H1 (cell line): ENCODE measurements around the gene ILKAP. TPM values are rescaled to one million over a fixed set of nuclear protein-coding genes. Genes with fewer than 3 reads are reported as not detected.

Experiments
- BCL11A ChIP-seq, 2 experiments: IDR thresholded peaks; one replicate each; pipeline ENCODE4 v1.6.1; 2011; ENCODE audit warnings: low read depth in 2 of 2, low read length in 2 of 2, mild to moderate bottlenecking in 2 of 2
- CHD1 ChIP-seq: IDR thresholded peaks from 2 replicates; pipeline ENCODE4 v1.6.1; 2012; ENCODE audit warnings: low read depth, low read length, improper control_type of control experiment
- CHD7 ChIP-seq: fragments of 300-600 bp; sonication (generic); IDR thresholded peaks from 2 replicates; pipeline ENCODE4 v1.7.1; 2012; ENCODE audit warnings: low read length, moderate library complexity, mild to moderate bottlenecking, inconsistent platforms; ENCODE audit not compliant: insufficient replicate concordance
- CREB1 ChIP-seq: IDR thresholded peaks from 2 replicates; pipeline ENCODE4 v1.6.1; 2012; ENCODE audit warnings: inconsistent platforms
- EP300 ChIP-seq, 2 experiments: IDR thresholded peaks; 1 replicate in 1 of 2; 2 replicates in 1 of 2; pipeline ENCODE4 v1.6.1; 2011 to 2012; ENCODE audit warnings: low read depth in 2 of 2, low read length in 2 of 2, mild to moderate bottlenecking in 2 of 2, borderline replicate concordance in 1 of 2, inconsistent platforms in 1 of 2, moderate library complexity in 1 of 2
- HDAC2 ChIP-seq, 2 experiments: fragments of 300-600 bp in 1 of 2; sonication (generic) in 1 of 2; IDR thresholded peaks; 2 replicates each; pipeline ENCODE4 v1.6.1; 2011 to 2012; ENCODE audit warnings: low read depth in 2 of 2, low read length in 2 of 2, mild to moderate bottlenecking in 2 of 2, moderate library complexity in 2 of 2, borderline replicate concordance in 1 of 2, inconsistent platforms in 1 of 2
- HDAC6 ChIP-seq: IDR thresholded peaks from one replicate; pipeline ENCODE4 v1.7.1; 2012; ENCODE audit warnings: low read depth, mild to moderate bottlenecking, inconsistent platforms, low read length, moderate library complexity
- TEAD4 ChIP-seq: IDR thresholded peaks from 2 replicates; pipeline ENCODE4 v1.6.1; 2012; ENCODE audit warnings: low read depth, low read length, inconsistent platforms, mixed read lengths
- polyA plus RNA-seq, 7 experiments: library from polyadenylated mRNA; depleted of rRNA in 3 of 7; stranded (reverse) in 5 of 7; unstranded in 2 of 7; fragments of >200 nt in 5 of 7; fragments of 200-250 nt in 2 of 7; gene quantifications; 1 replicate in 5 of 7; 2 replicates in 1 of 7; 4 replicates in 1 of 7; pipeline versions ENCODE4 v1.2.1 to v1.2.3, GENCODE V29; 2011 to 2013; ENCODE audit warnings: missing spikeins in 2 of 7, mixed read lengths in 2 of 7
- total RNA-seq: library from RNA; stranded (reverse); fragmentation: NEBNext Ultra II Directional; extraction: Animal tissue kit (Norgen Biotek cat#: 25700); gene quantifications from 2 replicates; pipeline ENCODE4 v1.2.1, GENCODE V29; 2021
- TF ChIP-seq, protein P1 (sequence below), 3 experiments: IDR thresholded peaks; 1 replicate in 2 of 3; 2 replicates in 1 of 3; pipeline versions ENCODE4 v1.5.1 to v1.6.1; 2011; ENCODE audit warnings: low read length in 3 of 3, mild to moderate bottlenecking in 3 of 3, inconsistent platforms in 2 of 3, low read depth in 1 of 3, moderate library complexity in 1 of 3; ENCODE audit not compliant: insufficient read depth in 1 of 3; ENCODE audit errors: control extremely low read depth in 1 of 3

ILKAP gene
- total and polyA plus RNA-seq, 2 of the 8 experiments (the other 6 are each of a cell fraction or from before 2014, with no cell fraction given) = 23.5 to 33.8 TPM

DNA sequence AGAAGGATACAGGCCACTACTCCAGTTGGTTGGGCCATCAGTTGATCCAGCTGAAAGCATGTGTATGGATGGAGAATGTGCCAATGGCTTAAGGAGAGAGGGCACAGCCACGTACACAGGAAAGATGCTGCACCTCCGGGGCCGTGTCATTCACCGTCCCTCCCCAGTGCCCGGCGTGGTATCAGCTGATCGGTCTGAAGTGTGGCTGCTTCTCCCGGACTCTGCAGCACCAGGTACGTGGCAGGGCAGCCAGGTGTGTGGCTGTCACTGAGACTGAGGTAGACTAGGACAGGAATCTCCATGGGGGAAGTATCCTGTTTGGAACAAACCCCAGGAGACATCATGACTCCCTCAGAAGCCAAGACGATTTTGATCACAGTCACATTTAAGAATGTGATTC, 48.9 kb downstream of the ILKAP start (continued):
- no peak for TF ChIP-seq CHD7
- TF ChIP-seq CREB1 = no peak
- no peak for TF ChIP-seq CHD1
- no peak for TF ChIP-seq EP300 (IDR thresholded peaks at IDR 0.05; ENCODE audit: borderline replicate concordance in 1 of 2, low read depth in 2 of 2, low read length in 2 of 2)
- TF ChIP-seq TEAD4 = no peak
- no peak for TF ChIP-seq HDAC6
- no peak for TF ChIP-seq BCL11A (IDR thresholded peaks at IDR 0.05; ENCODE audit: low read depth in 2 of 2, low read length in 2 of 2)
- TF ChIP-seq, protein P1, sequence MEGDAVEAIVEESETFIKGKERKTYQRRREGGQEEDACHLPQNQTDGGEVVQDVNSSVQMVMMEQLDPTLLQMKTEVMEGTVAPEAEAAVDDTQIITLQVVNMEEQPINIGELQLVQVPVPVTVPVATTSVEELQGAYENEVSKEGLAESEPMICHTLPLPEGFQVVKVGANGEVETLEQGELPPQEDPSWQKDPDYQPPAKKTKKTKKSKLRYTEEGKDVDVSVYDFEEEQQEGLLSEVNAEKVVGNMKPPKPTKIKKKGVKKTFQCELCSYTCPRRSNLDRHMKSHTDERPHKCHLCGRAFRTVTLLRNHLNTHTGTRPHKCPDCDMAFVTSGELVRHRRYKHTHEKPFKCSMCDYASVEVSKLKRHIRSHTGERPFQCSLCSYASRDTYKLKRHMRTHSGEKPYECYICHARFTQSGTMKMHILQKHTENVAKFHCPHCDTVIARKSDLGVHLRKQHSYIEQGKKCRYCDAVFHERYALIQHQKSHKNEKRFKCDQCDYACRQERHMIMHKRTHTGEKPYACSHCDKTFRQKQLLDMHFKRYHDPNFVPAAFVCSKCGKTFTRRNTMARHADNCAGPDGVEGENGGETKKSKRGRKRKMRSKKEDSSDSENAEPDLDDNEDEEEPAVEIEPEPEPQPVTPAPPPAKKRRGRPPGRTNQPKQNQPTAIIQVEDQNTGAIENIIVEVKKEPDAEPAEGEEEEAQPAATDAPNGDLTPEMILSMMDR (IDR thresholded peaks at IDR 0.05; ENCODE audit: control extremely low read depth in 1 of 3, insufficient read depth in 1 of 3, low read depth in 1 of 3, low read length in 3 of 3) = no peak
- no peak for TF ChIP-seq HDAC2 (IDR thresholded peaks at IDR 0.05; ENCODE audit: borderline replicate concordance in 1 of 2, low read depth in 2 of 2, low read length in 2 of 2)
